ENCODE measurements around the gene ACBD6. TPM values are rescaled to one million over a fixed set of nuclear protein-coding genes. Genes with fewer than 3 reads are reported as not detected.

Gene ACBD6
- total RNA-seq, 1 experiment from 2014 or later, result 48.5 TPM

DNA sequence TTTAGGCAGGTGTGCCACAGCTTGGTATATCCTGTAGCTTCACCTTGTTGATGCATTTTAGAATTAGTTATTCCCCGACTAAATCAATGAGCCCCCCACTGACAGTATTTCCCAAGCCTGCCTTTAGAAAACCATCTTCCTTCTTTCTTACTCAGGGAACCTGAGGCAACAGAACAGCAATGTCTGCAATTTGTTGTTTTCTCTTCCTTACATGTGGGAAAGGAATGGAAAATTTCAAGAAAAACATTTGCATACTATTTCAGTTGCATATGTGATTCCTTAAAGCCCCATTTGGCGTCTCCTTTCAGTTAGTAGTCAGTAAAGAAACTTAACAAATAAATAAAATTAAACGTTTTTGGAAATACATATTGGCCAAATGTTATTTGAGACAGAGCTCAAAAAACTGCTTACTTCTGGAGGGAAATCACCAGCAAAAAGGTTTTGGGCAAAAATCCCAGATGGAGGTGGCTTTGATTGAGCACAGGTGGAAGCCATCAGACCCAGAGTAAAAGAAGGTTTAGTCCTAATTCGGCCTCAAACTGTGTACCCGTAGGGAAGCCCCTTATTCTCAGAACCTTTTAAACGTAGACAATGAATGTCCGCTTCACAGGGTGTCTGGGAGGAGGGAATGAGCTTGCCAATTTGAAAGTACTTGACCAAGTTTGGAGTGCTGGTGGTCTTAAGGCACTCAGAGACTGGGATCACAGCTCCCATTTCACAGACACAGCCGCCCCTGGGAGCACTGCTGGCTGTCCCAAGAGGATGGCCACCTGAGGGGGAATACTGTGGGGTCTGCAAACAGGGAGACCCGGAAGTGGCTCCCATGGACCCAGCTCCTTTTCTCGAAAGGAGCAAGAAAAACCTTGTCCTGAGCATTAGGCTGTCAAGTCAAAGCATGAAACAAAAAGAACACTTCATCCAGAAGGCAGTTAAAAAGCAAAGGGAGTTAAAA, 263.0 kb downstream of the ACBD6 start:
- CTCF ChIA-PET, result no interaction called here
- intact Hi-C loops (cut with micrococcal nuclease; ENCODE audit: unreplicated experiment) (no loop called here), in situ Hi-C loops (cut with HindIII; ENCODE audit: low pct_unique_long_range_greater_than_20kb, low sequenced_read_pairs) (no loop called here)
- Histone ChIP-seq H3K4me1 (ENCODE audit: control insufficient read depth, insufficient read depth, low read length) (peaks cover 2% of the 10 kb centered on the region), H3K36me3 (ENCODE audit: control insufficient read depth, insufficient read depth, low read length) (no peaks in the 10 kb centered on the region; the same call in 1 of the 2 replicates), H3K27ac (ENCODE audit: low read length) (no peak overlapping the region), H3K27me3 (ENCODE audit: control insufficient read depth, insufficient read depth, low read length) (peaks cover 31% of the 10 kb centered on the region), H3K4me3 (ENCODE audit: low read depth in 2 of 2, low read length in 2 of 2) (no peak overlapping the region), H3K9me3 (ENCODE audit: control insufficient read depth, insufficient read depth, low read depth, low read length) (no peaks in the 10 kb centered on the region)
- TF ChIP-seq TCF7L2 (IDR thresholded peaks at IDR 0.05; ENCODE audit: low read depth, low read length), result no peak
- TF ChIP-seq, protein P1, sequence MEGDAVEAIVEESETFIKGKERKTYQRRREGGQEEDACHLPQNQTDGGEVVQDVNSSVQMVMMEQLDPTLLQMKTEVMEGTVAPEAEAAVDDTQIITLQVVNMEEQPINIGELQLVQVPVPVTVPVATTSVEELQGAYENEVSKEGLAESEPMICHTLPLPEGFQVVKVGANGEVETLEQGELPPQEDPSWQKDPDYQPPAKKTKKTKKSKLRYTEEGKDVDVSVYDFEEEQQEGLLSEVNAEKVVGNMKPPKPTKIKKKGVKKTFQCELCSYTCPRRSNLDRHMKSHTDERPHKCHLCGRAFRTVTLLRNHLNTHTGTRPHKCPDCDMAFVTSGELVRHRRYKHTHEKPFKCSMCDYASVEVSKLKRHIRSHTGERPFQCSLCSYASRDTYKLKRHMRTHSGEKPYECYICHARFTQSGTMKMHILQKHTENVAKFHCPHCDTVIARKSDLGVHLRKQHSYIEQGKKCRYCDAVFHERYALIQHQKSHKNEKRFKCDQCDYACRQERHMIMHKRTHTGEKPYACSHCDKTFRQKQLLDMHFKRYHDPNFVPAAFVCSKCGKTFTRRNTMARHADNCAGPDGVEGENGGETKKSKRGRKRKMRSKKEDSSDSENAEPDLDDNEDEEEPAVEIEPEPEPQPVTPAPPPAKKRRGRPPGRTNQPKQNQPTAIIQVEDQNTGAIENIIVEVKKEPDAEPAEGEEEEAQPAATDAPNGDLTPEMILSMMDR (IDR thresholded peaks at IDR 0.05), result no peak
- no peak for TF ChIP-seq SIN3A (IDR thresholded peaks at IDR 0.05; ENCODE audit: borderline replicate concordance, insufficient read depth, low read depth, low read length)
- no peak for DNase-seq (ENCODE audit: low read depth, low spot score)
- POLR2A ChIA-PET, result no interaction called here
- no TSS peak for BruUV-seq (replicated peaks)
- no peak for ATAC-seq

DNA sequence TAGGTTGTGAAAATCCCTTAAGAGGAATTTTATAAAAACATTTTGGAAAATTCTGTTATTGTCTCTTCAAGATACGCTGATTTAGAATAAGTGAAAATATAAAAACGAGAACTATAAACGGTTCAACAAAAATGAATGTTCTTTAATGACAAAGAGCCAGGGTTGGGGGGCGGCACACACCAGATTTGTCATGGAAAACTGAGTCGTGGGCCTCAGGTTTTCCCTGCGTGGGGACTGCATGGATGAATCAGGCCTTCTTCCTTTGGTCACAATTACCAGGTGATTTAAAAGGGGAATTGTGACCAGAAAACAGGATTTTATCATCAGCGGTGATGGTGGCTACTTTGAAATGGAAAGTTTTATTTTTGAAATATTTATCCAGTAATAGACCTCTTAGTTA, 263.7 kb downstream of the ACBD6 start:
- H3K36me3 ChIP-seq (ENCODE audit: control insufficient read depth, insufficient read depth, low read length), result no peaks in the 10 kb centered on the region; the same call in 1 of the 2 replicates
- no TSS peak for BruUV-seq (replicated peaks)
- TF ChIP-seq SIN3A (IDR thresholded peaks at IDR 0.05; ENCODE audit: borderline replicate concordance, insufficient read depth, low read depth, low read length), result no peak
- TF ChIP-seq, protein P2, sequence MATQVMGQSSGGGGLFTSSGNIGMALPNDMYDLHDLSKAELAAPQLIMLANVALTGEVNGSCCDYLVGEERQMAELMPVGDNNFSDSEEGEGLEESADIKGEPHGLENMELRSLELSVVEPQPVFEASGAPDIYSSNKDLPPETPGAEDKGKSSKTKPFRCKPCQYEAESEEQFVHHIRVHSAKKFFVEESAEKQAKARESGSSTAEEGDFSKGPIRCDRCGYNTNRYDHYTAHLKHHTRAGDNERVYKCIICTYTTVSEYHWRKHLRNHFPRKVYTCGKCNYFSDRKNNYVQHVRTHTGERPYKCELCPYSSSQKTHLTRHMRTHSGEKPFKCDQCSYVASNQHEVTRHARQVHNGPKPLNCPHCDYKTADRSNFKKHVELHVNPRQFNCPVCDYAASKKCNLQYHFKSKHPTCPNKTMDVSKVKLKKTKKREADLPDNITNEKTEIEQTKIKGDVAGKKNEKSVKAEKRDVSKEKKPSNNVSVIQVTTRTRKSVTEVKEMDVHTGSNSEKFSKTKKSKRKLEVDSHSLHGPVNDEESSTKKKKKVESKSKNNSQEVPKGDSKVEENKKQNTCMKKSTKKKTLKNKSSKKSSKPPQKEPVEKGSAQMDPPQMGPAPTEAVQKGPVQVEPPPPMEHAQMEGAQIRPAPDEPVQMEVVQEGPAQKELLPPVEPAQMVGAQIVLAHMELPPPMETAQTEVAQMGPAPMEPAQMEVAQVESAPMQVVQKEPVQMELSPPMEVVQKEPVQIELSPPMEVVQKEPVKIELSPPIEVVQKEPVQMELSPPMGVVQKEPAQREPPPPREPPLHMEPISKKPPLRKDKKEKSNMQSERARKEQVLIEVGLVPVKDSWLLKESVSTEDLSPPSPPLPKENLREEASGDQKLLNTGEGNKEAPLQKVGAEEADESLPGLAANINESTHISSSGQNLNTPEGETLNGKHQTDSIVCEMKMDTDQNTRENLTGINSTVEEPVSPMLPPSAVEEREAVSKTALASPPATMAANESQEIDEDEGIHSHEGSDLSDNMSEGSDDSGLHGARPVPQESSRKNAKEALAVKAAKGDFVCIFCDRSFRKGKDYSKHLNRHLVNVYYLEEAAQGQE (IDR thresholded peaks at IDR 0.05; ENCODE audit: insufficient read depth in 1 of 2, low read depth in 2 of 2, low read length in 1 of 2), result no peak
- TF ChIP-seq TCF7L2 (IDR thresholded peaks at IDR 0.05; ENCODE audit: low read depth, low read length), result no peak
- no peak for TF ChIP-seq POLR2AphosphoS5 (IDR thresholded peaks at IDR 0.05; ENCODE audit: low read depth, low read length)
- TF ChIP-seq, protein P1 (IDR thresholded peaks at IDR 0.05), result no peak
- no peak for ATAC-seq
- POLR2A ChIA-PET, result no interaction called here
- no peak for DNase-seq (ENCODE audit: low read depth, low spot score)
- in situ Hi-C loops (cut with HindIII; ENCODE audit: low pct_unique_long_range_greater_than_20kb, low sequenced_read_pairs), result no loop called here
- no peak overlapping the region for H3K4me3 ChIP-seq (ENCODE audit: low read depth in 2 of 2, low read length in 2 of 2)
- H3K27me3 ChIP-seq (ENCODE audit: control insufficient read depth, insufficient read depth, low read length), result peaks cover 34% of the 10 kb centered on the region
- peaks cover 5% of the 10 kb centered on the region for H3K4me1 ChIP-seq (ENCODE audit: control insufficient read depth, insufficient read depth, low read length)
- CTCF ChIA-PET, result interaction anchor here (0.6 kb wide), 1 partner anchor 847 kb away, joined by 6 read pairs; no protein-coding TSS in a partner anchor
- no peaks in the 10 kb centered on the region for H3K9me3 ChIP-seq (ENCODE audit: control insufficient read depth, insufficient read depth, low read depth, low read length)
- H3K27ac ChIP-seq (ENCODE audit: low read length), result no peak overlapping the region
- intact Hi-C loops (cut with micrococcal nuclease; ENCODE audit: unreplicated experiment), result no loop called here

Small RNAs within 50 kb of the gene (microRNA-seq; reads per million reads assigned to microRNA genes)
- gene MIR3121 (ENCODE audit: unreplicated experiment), result not detected

Other genes starting within 250 kb of the ACBD6 start
- gene OVAAL, start 56.4 kb upstream of the ACBD6 start, total RNA-seq (2021; ENCODE audit: unreplicated experiment), result not detected
- 36.1 TPM for gene XPR1, start 129.4 kb upstream of the ACBD6 start, total RNA-seq (2021; ENCODE audit: unreplicated experiment)

Data from Panc1 (cell line).